Measurements from ENCODE around the gene PC. TPM values are rescaled to one million over a fixed set of nuclear protein-coding genes. Genes with fewer than 3 reads are reported as not detected.

The PC gene
- total RNA-seq, 1 donor from 2014 or later: 10.5 TPM

GRCh38 chr11:66887526-66887925 is 70.7 kb downstream of the PC start:
- DNase-seq (ENCODE audit: low read depth) (no peak), FAIRE-seq (no peak)
- peaks cover 22% of the 10 kb centered on the region for H3K4me1 Mint-ChIP-seq (ENCODE audit: low read depth, unreplicated experiment)
- Histone ChIP-seq H3K9me3 (ENCODE audit: insufficient read depth, low read depth, low read length) (no peaks in the 10 kb centered on the region), H3K4me1 (ENCODE audit: insufficient read depth, low read length) (peaks cover 36% of the 10 kb centered on the region), H3K27ac (ENCODE audit: low read depth, low read length) (peak overlapping the region; percentile 5), H2AFZ (ENCODE audit: low read depth, low read length) (no peak overlapping the region), H3K27me3 (ENCODE audit: insufficient read depth, low read length) (no peaks in the 10 kb centered on the region), H4K20me1 (ENCODE audit: insufficient read depth, low read length) (no peaks in the 10 kb centered on the region), H3K79me2 (ENCODE audit: insufficient read depth, low read length) (no peaks in the 10 kb centered on the region), H3K4me2 (ENCODE audit: low read length) (peak overlapping the region; percentile 77), H3K36me3 (ENCODE audit: insufficient read depth, low read length) (no peaks in the 10 kb centered on the region), H3K4me3 (ENCODE audit: insufficient read depth, low read depth, low read length) (no peak overlapping the region), H3K9ac (ENCODE audit: low read length) (no peak overlapping the region)
- no peaks in the 10 kb centered on the region for H3K27me3 Mint-ChIP-seq (ENCODE audit: low read depth, unreplicated experiment)
- TF ChIP-seq CTCF (IDR thresholded peaks at IDR 0.05; ENCODE audit: insufficient read depth, low read depth, low read length): no peak
- TF ChIP-seq EZH2 (IDR thresholded peaks at IDR 0.05; ENCODE audit: insufficient read depth, low read length): no peak
- H3K36me3 Mint-ChIP-seq (ENCODE audit: low read depth, unreplicated experiment): no peaks in the 10 kb centered on the region
- no peaks in the 10 kb centered on the region for H3K9me3 Mint-ChIP-seq (ENCODE audit: unreplicated experiment)
- no peak overlapping the region for H3K27ac Mint-ChIP-seq (ENCODE audit: unreplicated experiment)
- H3K4me3 Mint-ChIP-seq (ENCODE audit: unreplicated experiment): no peak overlapping the region

GRCh38 chr11:66886671-66887221 is 71.4 kb downstream of the PC start:
- no peak overlapping the region for H3K4me3 Mint-ChIP-seq (ENCODE audit: unreplicated experiment)
- TF ChIP-seq CTCF (IDR thresholded peaks at IDR 0.05; ENCODE audit: insufficient read depth, low read depth, low read length) (no peak), EZH2 (IDR thresholded peaks at IDR 0.05; ENCODE audit: insufficient read depth, low read length) (no peak)
- peak overlapping the region; percentile 34 for H3K27ac Mint-ChIP-seq (ENCODE audit: unreplicated experiment)

DNA sequence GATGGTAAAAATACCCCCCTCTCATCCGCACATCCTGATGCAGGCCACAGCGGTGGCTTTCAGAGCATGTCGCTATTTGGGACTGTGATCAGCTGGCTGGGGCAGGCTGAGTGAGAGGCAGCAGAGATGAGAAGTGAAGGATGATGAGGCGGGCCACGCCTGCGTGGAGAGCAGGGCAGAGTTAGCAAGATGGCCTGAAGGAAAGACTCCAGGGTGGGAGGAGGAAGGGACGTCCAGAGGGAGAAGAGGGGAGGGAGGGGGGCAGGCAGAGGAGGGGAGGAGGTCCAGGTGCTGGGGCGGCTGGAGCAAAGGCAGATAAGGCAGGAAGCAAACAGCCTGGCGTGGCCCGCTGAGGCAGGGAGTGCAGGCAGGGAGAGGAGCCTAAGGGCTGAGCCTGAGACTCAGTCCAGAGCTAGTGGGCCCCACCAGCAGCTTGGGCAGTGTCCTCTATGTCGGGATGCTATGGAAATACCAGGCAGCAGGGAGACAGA is 72.2 kb downstream of the PC start:
- peaks cover 17% of the 10 kb centered on the region for H3K4me1 Mint-ChIP-seq (ENCODE audit: low read depth, unreplicated experiment)

More at GRCh38 chr11:66886671-66887221, 71.4 kb downstream of the PC start:
- Histone ChIP-seq H3K4me3 (ENCODE audit: insufficient read depth, low read depth, low read length) (no peak overlapping the region), H3K27me3 (ENCODE audit: insufficient read depth, low read length) (no peaks in the 10 kb centered on the region), H3K4me1 (ENCODE audit: insufficient read depth, low read length) (peaks cover 31% of the 10 kb centered on the region), H3K4me2 (ENCODE audit: low read length) (peak overlapping the region; percentile 77), H3K27ac (ENCODE audit: low read depth, low read length) (peak overlapping the region; percentile 58), H3K36me3 (ENCODE audit: insufficient read depth, low read length) (no peaks in the 10 kb centered on the region), H4K20me1 (ENCODE audit: insufficient read depth, low read length) (no peaks in the 10 kb centered on the region), H3K9me3 (ENCODE audit: insufficient read depth, low read depth, low read length) (no peaks in the 10 kb centered on the region), H3K79me2 (ENCODE audit: insufficient read depth, low read length) (no peaks in the 10 kb centered on the region), H2AFZ (ENCODE audit: low read depth, low read length) (peak overlapping the region; percentile 66), H3K9ac (ENCODE audit: low read length) (peak overlapping the region; percentile 31)
- H3K9me3 Mint-ChIP-seq (ENCODE audit: unreplicated experiment): no peaks in the 10 kb centered on the region
- no peak for FAIRE-seq
- peaks cover 5% of the 10 kb centered on the region for H3K27me3 Mint-ChIP-seq (ENCODE audit: low read depth, unreplicated experiment)
- peaks cover 15% of the 10 kb centered on the region for H3K4me1 Mint-ChIP-seq (ENCODE audit: low read depth, unreplicated experiment)
- H3K36me3 Mint-ChIP-seq (ENCODE audit: low read depth, unreplicated experiment): no peaks in the 10 kb centered on the region
- DNase-seq (ENCODE audit: low read depth): peak; percentile 78

More for the DNA sequence above, 72.2 kb downstream of the PC start:
- no peaks in the 10 kb centered on the region for H3K9me3 ChIP-seq (ENCODE audit: insufficient read depth, low read depth, low read length)
- peak overlapping the region; percentile 31 for H3K9ac ChIP-seq (ENCODE audit: low read length)
- H3K4me3 ChIP-seq (ENCODE audit: insufficient read depth, low read depth, low read length): no peak overlapping the region
- Mint-ChIP-seq H3K27me3 (ENCODE audit: low read depth, unreplicated experiment) (peaks cover 6% of the 10 kb centered on the region), H3K27ac (ENCODE audit: unreplicated experiment) (no peak overlapping the region), H3K36me3 (ENCODE audit: low read depth, unreplicated experiment) (no peaks in the 10 kb centered on the region), H3K9me3 (ENCODE audit: unreplicated experiment) (no peaks in the 10 kb centered on the region), H3K4me3 (ENCODE audit: unreplicated experiment) (no peak overlapping the region)
- no peaks in the 10 kb centered on the region for H3K79me2 ChIP-seq (ENCODE audit: insufficient read depth, low read length)
- TF ChIP-seq CTCF (IDR thresholded peaks at IDR 0.05; ENCODE audit: insufficient read depth, low read depth, low read length) (no peak), EZH2 (IDR thresholded peaks at IDR 0.05; ENCODE audit: insufficient read depth, low read length) (no peak)
- FAIRE-seq (no peak), DNase-seq (ENCODE audit: low read depth) (no peak)
- no peaks in the 10 kb centered on the region for H3K27me3 ChIP-seq (ENCODE audit: insufficient read depth, low read length)
- peak overlapping the region; percentile 58 for H3K27ac ChIP-seq (ENCODE audit: low read depth, low read length)
- no peaks in the 10 kb centered on the region for H3K36me3 ChIP-seq (ENCODE audit: insufficient read depth, low read length)
- H3K4me1 ChIP-seq (ENCODE audit: insufficient read depth, low read length): peaks cover 29% of the 10 kb centered on the region
- H3K4me2 ChIP-seq (ENCODE audit: low read length): peak overlapping the region; percentile 77
- H2AFZ ChIP-seq (ENCODE audit: low read depth, low read length): no peak overlapping the region
- H4K20me1 ChIP-seq (ENCODE audit: insufficient read depth, low read length): peaks cover 3% of the 10 kb centered on the region

All from astrocyte (in vitro differentiated cells and primary cell).